AG20443 (cell line): ENCODE data around the gene CCDC106.

Experiments used
- DNase-seq: peaks from one replicate; pipeline ENCODE4 v3.0.0; 2012; ENCODE audit warnings: low spot score, mixed read lengths

The CCDC106 gene

GRCh38 chr19:55635856-55636440 lies 12.1 kb upstream of the CCDC106 start:
- DNase-seq: no peak

GRCh38 chr19:55636723-55637122 lies 11.3 kb upstream of the CCDC106 start:
- DNase-seq: no peak

- no peak for DNase-seq
These were observed 10.5 kb upstream of the CCDC106 start for GRCh38 chr19:55637534-55637933.

GRCh38 chr19:55638864-55639359 lies 9.1 kb upstream of the CCDC106 start:
- DNase-seq: no peak

- DNase-seq: peak; percentile 81
These were observed 7.9 kb upstream of the CCDC106 start for GRCh38 chr19:55640043-55640576.

- DNase-seq: peak; percentile 82
These were observed 7.2 kb upstream of the CCDC106 start, which contains the start of gene ZNF580 for GRCh38 chr19:55640577-55641425. TSS of gene ZNF580 (plus strand) at chr19:55641002. CDS start at chr19:55642509, 1,507 bp downstream.

GRCh38 chr19:55641426-55642152 lies 6.4 kb upstream of the CCDC106 start:
- DNase-seq: no peak

- DNase-seq: no peak
These were observed 5.6 kb upstream of the CCDC106 start for GRCh38 chr19:55642153-55643002.

- DNase-seq: peak; percentile 85
These were observed 4.8 kb upstream of the CCDC106 start, which contains the start of gene ZNF581 for GRCh38 chr19:55643003-55643886. TSS of gene ZNF581 (plus strand) at chr19:55643649. CDS start at chr19:55644572, 923 bp downstream.

- no peak for DNase-seq
These were observed 4.2 kb upstream of the CCDC106 start for GRCh38 chr19:55643887-55644176.

GRCh38 chr19:55644191-55644833 lies 3.7 kb upstream of the CCDC106 start:
- no peak for DNase-seq

GRCh38 chr19:55644842-55645511 lies 3.0 kb upstream of the CCDC106 start:
- no peak for DNase-seq

GRCh38 chr19:55645512-55645881 lies 2.5 kb upstream of the CCDC106 start:
- DNase-seq: no peak

- DNase-seq: no peak
These were observed 902 bp upstream of the CCDC106 start for GRCh38 chr19:55646889-55647731.

- no peak for DNase-seq
These were observed 714 bp downstream of the CCDC106 start for GRCh38 chr19:55648585-55649267.

GRCh38 chr19:55649268-55650125 lies 1.5 kb downstream of the CCDC106 start:
- no peak for DNase-seq

- no peak for DNase-seq
These were observed 2.1 kb downstream of the CCDC106 start for GRCh38 chr19:55650126-55650557.
